ENCODE measurements around the gene MAPK8.

MAPK8 gene

GRCh38 chr10:48484911-48485310 is 178.4 kb downstream of the MAPK8 start:
- Histone ChIP-seq H3K23ac (ENCODE audit: low read length) (no peak overlapping the region), H2BK120ac (ENCODE audit: low read depth, low read length) (no peak overlapping the region), H3K18ac (ENCODE audit: low read length) (no peak overlapping the region), H3K27me3 (ENCODE audit: insufficient read depth, low read length, poor library complexity) (no peaks in the 10 kb centered on the region), H3K79me1 (ENCODE audit: low read length) (no peaks in the 10 kb centered on the region), H3K4me2 (ENCODE audit: low read length) (no peak overlapping the region), H3K79me2 (ENCODE audit: control insufficient read depth, insufficient read depth, low read length) (no peaks in the 10 kb centered on the region), H3K4me1 (ENCODE audit: control insufficient read depth, low read depth, low read length) (no peaks in the 10 kb centered on the region), H3K56ac (ENCODE audit: low read length) (no peak overlapping the region), H2BK5ac (ENCODE audit: low read length) (no peak overlapping the region), H3K4ac (ENCODE audit: low read depth, low read length) (no peak overlapping the region), H2BK15ac (replicated peaks; ENCODE audit: low read depth) (no peak overlapping the region), H4K5ac (ENCODE audit: low read length) (no peak overlapping the region), H2AK5ac (ENCODE audit: low read length) (no peak overlapping the region), H4K8ac (ENCODE audit: low read depth, low read length) (no peak overlapping the region), H3K4me3 (ENCODE audit: low read length) (no peak overlapping the region), H3K36me3 (ENCODE audit: control insufficient read depth, insufficient read depth, low read length) (no peaks in the 10 kb centered on the region), H3K27ac (ENCODE audit: low read depth, low read length) (no peak overlapping the region), H3K9ac (ENCODE audit: low read length) (no peak overlapping the region)
- WGBS (ENCODE audit: extremely low coverage, insufficient coverage, low lambda C conversion rate), result no CpG with 5 or more reads among the region's 3 CpGs
- DNase-seq, result no peak

- H3K9ac ChIP-seq (ENCODE audit: low read length), result no peak overlapping the region
- H4K5ac ChIP-seq (ENCODE audit: low read length), result no peak overlapping the region
- H3K79me2 ChIP-seq (ENCODE audit: control insufficient read depth, insufficient read depth, low read length), result no peaks in the 10 kb centered on the region
- H3K36me3 ChIP-seq (ENCODE audit: control insufficient read depth, insufficient read depth, low read length), result no peaks in the 10 kb centered on the region
- H2BK5ac ChIP-seq (ENCODE audit: low read length), result no peak overlapping the region
- H3K4me3 ChIP-seq (ENCODE audit: low read length), result no peak overlapping the region
- no peak overlapping the region for H3K4ac ChIP-seq (ENCODE audit: low read depth, low read length)
- H3K27ac ChIP-seq (ENCODE audit: low read depth, low read length), result no peak overlapping the region
- no peak overlapping the region for H4K8ac ChIP-seq (ENCODE audit: low read depth, low read length)
- H3K27me3 ChIP-seq (ENCODE audit: insufficient read depth, low read length, poor library complexity), result no peaks in the 10 kb centered on the region
- no peak overlapping the region for H2BK120ac ChIP-seq (ENCODE audit: low read depth, low read length)
- no peak overlapping the region for H2BK15ac ChIP-seq (replicated peaks; ENCODE audit: low read depth)
- no peaks in the 10 kb centered on the region for H3K4me1 ChIP-seq (ENCODE audit: control insufficient read depth, low read depth, low read length)
- H3K79me1 ChIP-seq (ENCODE audit: low read length), result no peaks in the 10 kb centered on the region
- no peak overlapping the region for H3K4me2 ChIP-seq (ENCODE audit: low read length)
- H3K23ac ChIP-seq (ENCODE audit: low read length), result no peak overlapping the region
- DNase-seq, result no peak
- H3K18ac ChIP-seq (ENCODE audit: low read length), result no peak overlapping the region
- no peak overlapping the region for H2AK5ac ChIP-seq (ENCODE audit: low read length)
- H3K56ac ChIP-seq (ENCODE audit: low read length), result no peak overlapping the region
These were observed 179.2 kb downstream of the MAPK8 start for GRCh38 chr10:48485711-48486110.

- no peaks in the 10 kb centered on the region for H3K4me1 ChIP-seq (ENCODE audit: control insufficient read depth, low read depth, low read length)
- H4K5ac ChIP-seq (ENCODE audit: low read length), result no peak overlapping the region
- no peaks in the 10 kb centered on the region for H3K27me3 ChIP-seq (ENCODE audit: insufficient read depth, low read length, poor library complexity)
- no peaks in the 10 kb centered on the region for H3K79me1 ChIP-seq (ENCODE audit: low read length)
- no peak overlapping the region for H3K23ac ChIP-seq (ENCODE audit: low read length)
- H3K9ac ChIP-seq (ENCODE audit: low read length), result no peak overlapping the region
- H2BK15ac ChIP-seq (replicated peaks; ENCODE audit: low read depth), result no peak overlapping the region
- H3K4me3 ChIP-seq (ENCODE audit: low read length), result no peak overlapping the region
- H3K79me2 ChIP-seq (ENCODE audit: control insufficient read depth, insufficient read depth, low read length), result no peaks in the 10 kb centered on the region
- WGBS (ENCODE audit: extremely low coverage, insufficient coverage, low lambda C conversion rate), result no CpG with 5 or more reads among the region's 1 CpG
- no peak overlapping the region for H3K4me2 ChIP-seq (ENCODE audit: low read length)
- DNase-seq, result no peak
- H3K56ac ChIP-seq (ENCODE audit: low read length), result no peak overlapping the region
- H2AK5ac ChIP-seq (ENCODE audit: low read length), result no peak overlapping the region
- H3K18ac ChIP-seq (ENCODE audit: low read length), result no peak overlapping the region
- H3K4ac ChIP-seq (ENCODE audit: low read depth, low read length), result no peak overlapping the region
- H3K27ac ChIP-seq (ENCODE audit: low read depth, low read length), result no peak overlapping the region
- no peak overlapping the region for H2BK120ac ChIP-seq (ENCODE audit: low read depth, low read length)
- no peak overlapping the region for H2BK5ac ChIP-seq (ENCODE audit: low read length)
- H3K36me3 ChIP-seq (ENCODE audit: control insufficient read depth, insufficient read depth, low read length), result no peaks in the 10 kb centered on the region
- no peak overlapping the region for H4K8ac ChIP-seq (ENCODE audit: low read depth, low read length)
These were observed 180.8 kb downstream of the MAPK8 start for GRCh38 chr10:48487244-48487643.
